Caco-2 (cell line): Measurements from ENCODE around the gene KLK11. TPM values are rescaled to one million over a fixed set of nuclear protein-coding genes. Genes with fewer than 3 reads are reported as not detected.

Experiments
- BruUV-seq: library from RNA; stranded (reverse); fragments of 400-500 nt; replicated peaks from 2 replicates; lab custom pipeline; 2021; lab: Mats Ljungman, UMichigan
- CTCF ChIA-PET: fragments of 300-600 bp; sonication (Branson Sonifier 250); formaldehyde crosslinking; loops from one replicate; lab custom pipeline; 2022; ENCODE audit warnings: antibody characterized with exemption; lab: Charles Lee
- POLR2A ChIA-PET: fragments of 300-600 bp; sonication (Branson Sonifier 250); formaldehyde crosslinking; loops from one replicate; lab custom pipeline; 2022; ENCODE audit warnings: antibody characterized with exemption; lab: Charles Lee
- DNase-seq, 2 experiments: peaks; one replicate each; pipeline versions ENCODE4 v3.0.0 to v3.0.0-alpha.2; 2020 to 2022
- H3K27me3 ChIP-seq: replicated peaks from 2 replicates; pipeline ENCODE4 v1.6.0; 2011; ENCODE audit warnings: low read length; ENCODE audit not compliant: control insufficient read depth, insufficient read depth
- H3K36me3 ChIP-seq: 2 replicates; pipeline ENCODE4 v1.5.1; 2011; ENCODE audit warnings: low read length; ENCODE audit not compliant: control insufficient read depth, insufficient read depth
- H3K4me1 ChIP-seq: fragments of 250-450 bp; sonication (Bioruptor Pico); 2 replicates; pipeline ENCODE4 v1.5.1; 2020; ENCODE audit warnings: mild to moderate bottlenecking
- H3K4me3 ChIP-seq: 2 replicates; pipeline ENCODE4 v1.5.1; 2011; ENCODE audit warnings: low read depth, mild to moderate bottlenecking, control low read depth, low read length
- H3K9me3 ChIP-seq: fragments of 250-450 bp; sonication (Bioruptor Pico); 2 replicates; pipeline ENCODE4 v1.5.1; 2020; ENCODE audit warnings: mild to moderate bottlenecking, moderate library complexity
- H3K27ac Mint-ChIP-seq: one replicate; pipeline ENCODE4 v1.8.0; 2022; ENCODE audit warnings: mixed read lengths; ENCODE audit not compliant: unreplicated experiment
- H3K27me3 Mint-ChIP-seq: one replicate; pipeline ENCODE4 v1.8.0; 2022; ENCODE audit warnings: mixed read lengths; ENCODE audit not compliant: insufficient read depth, unreplicated experiment
- H3K36me3 Mint-ChIP-seq: one replicate; pipeline ENCODE4 v1.8.0; 2022; ENCODE audit warnings: mild to moderate bottlenecking, mixed read lengths; ENCODE audit not compliant: insufficient read depth, unreplicated experiment
- H3K4me1 Mint-ChIP-seq: one replicate; pipeline ENCODE4 v1.8.0; 2022; ENCODE audit warnings: low read depth, mixed read lengths; ENCODE audit not compliant: unreplicated experiment
- H3K4me3 Mint-ChIP-seq: one replicate; pipeline ENCODE4 v1.8.0; 2022; ENCODE audit warnings: mild to moderate bottlenecking, moderate library complexity, mixed read lengths; ENCODE audit not compliant: unreplicated experiment
- H3K9me3 Mint-ChIP-seq: one replicate; pipeline ENCODE4 v1.8.0; 2022; ENCODE audit warnings: mixed read lengths; ENCODE audit not compliant: unreplicated experiment
- intact Hi-C: fragments of 100-400 bp; cut with micrococcal nuclease; formaldehyde crosslinking; loops from one replicate; pipeline ENCODE4 v1.10.0; 2022; ENCODE audit not compliant: unreplicated experiment
- total RNA-seq: library from RNA; stranded (reverse); gene quantifications from 2 replicates; pipeline ENCODE4 v1.2.3, GENCODE V29; 2022
- TF ChIP-seq, protein P1 (sequence below), 2 experiments: fragments of 200-600 bp in 1 of 2; IDR thresholded peaks; 1 replicate in 1 of 2; 2 replicates in 1 of 2; pipeline versions ENCODE4 v1.5.1 to v1.8.0; 2011 to 2022; ENCODE audit warnings: antibody characterized with exemption in 1 of 2, control low read depth in 1 of 2, inconsistent platforms in 1 of 2, low read depth in 1 of 2, low read length in 1 of 2, mild to moderate bottlenecking in 1 of 2, moderate library complexity in 1 of 2; ENCODE audit not compliant: insufficient read depth in 1 of 2, severe bottlenecking in 1 of 2, unreplicated experiment in 1 of 2

KLK11 gene
- total RNA-seq, 1 experiment from 2014 or later: not detected

- peaks cover 13% of the 10 kb centered on the region for H3K9me3 Mint-ChIP-seq
- CTCF ChIA-PET: no interaction called here
- no peaks in the 10 kb centered on the region for H3K27me3 ChIP-seq
- H3K9me3 ChIP-seq: peaks cover 11% of the 10 kb centered on the region
- peaks cover 6% of the 10 kb centered on the region for H3K27me3 Mint-ChIP-seq
- no peaks in the 10 kb centered on the region for H3K4me1 Mint-ChIP-seq
- no peak overlapping the region for H3K27ac Mint-ChIP-seq
- H3K4me3 ChIP-seq: no peak overlapping the region
- H3K4me3 Mint-ChIP-seq: no peak overlapping the region
- BruUV-seq: no TSS peak
- TF ChIP-seq, protein P1, sequence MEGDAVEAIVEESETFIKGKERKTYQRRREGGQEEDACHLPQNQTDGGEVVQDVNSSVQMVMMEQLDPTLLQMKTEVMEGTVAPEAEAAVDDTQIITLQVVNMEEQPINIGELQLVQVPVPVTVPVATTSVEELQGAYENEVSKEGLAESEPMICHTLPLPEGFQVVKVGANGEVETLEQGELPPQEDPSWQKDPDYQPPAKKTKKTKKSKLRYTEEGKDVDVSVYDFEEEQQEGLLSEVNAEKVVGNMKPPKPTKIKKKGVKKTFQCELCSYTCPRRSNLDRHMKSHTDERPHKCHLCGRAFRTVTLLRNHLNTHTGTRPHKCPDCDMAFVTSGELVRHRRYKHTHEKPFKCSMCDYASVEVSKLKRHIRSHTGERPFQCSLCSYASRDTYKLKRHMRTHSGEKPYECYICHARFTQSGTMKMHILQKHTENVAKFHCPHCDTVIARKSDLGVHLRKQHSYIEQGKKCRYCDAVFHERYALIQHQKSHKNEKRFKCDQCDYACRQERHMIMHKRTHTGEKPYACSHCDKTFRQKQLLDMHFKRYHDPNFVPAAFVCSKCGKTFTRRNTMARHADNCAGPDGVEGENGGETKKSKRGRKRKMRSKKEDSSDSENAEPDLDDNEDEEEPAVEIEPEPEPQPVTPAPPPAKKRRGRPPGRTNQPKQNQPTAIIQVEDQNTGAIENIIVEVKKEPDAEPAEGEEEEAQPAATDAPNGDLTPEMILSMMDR (IDR thresholded peaks at IDR 0.05; ENCODE audit: insufficient read depth in 1 of 2, low read depth in 1 of 2, low read length in 1 of 2, severe bottlenecking in 1 of 2, unreplicated experiment in 1 of 2): no peak
- POLR2A ChIA-PET: no interaction called here
- H3K4me1 ChIP-seq: no peaks in the 10 kb centered on the region
- no peaks in the 10 kb centered on the region for H3K36me3 ChIP-seq
- intact Hi-C loops: no loop called here
- H3K36me3 Mint-ChIP-seq: no peaks in the 10 kb centered on the region
- no peak for DNase-seq
Observed at GRCh38 chr19:51070334-51071094, 44.1 kb upstream of the KLK11 start.

GRCh38 chr19:51066393-51067186, 40.2 kb upstream of the KLK11 start:
- POLR2A ChIA-PET: no interaction called here
- no peaks in the 10 kb centered on the region for H3K9me3 ChIP-seq
- H3K36me3 Mint-ChIP-seq: no peaks in the 10 kb centered on the region
- H3K27ac Mint-ChIP-seq: no peak overlapping the region
- H3K4me3 ChIP-seq: no peak overlapping the region
- H3K4me1 Mint-ChIP-seq: no peaks in the 10 kb centered on the region
- intact Hi-C loops: no loop called here
- DNase-seq: no peak
- no peaks in the 10 kb centered on the region for H3K4me1 ChIP-seq
- H3K27me3 Mint-ChIP-seq: peaks cover 5% of the 10 kb centered on the region
- H3K9me3 Mint-ChIP-seq: peaks cover 3% of the 10 kb centered on the region
- TF ChIP-seq, protein P1 (IDR thresholded peaks at IDR 0.05; ENCODE audit: insufficient read depth in 1 of 2, low read depth in 1 of 2, low read length in 1 of 2, severe bottlenecking in 1 of 2, unreplicated experiment in 1 of 2): no peak
- H3K27me3 ChIP-seq: no peaks in the 10 kb centered on the region
- H3K36me3 ChIP-seq: no peaks in the 10 kb centered on the region
- CTCF ChIA-PET: no interaction called here
- BruUV-seq: no TSS peak
- H3K4me3 Mint-ChIP-seq: no peak overlapping the region

GRCh38 chr19:51065221-51065960, 39.0 kb upstream of the KLK11 start:
- Mint-ChIP-seq H3K27ac (no peak overlapping the region), H3K27me3 (peaks cover 14% of the 10 kb centered on the region), H3K4me3 (peak overlapping the region; percentile 54), H3K4me1 (no peaks in the 10 kb centered on the region), H3K36me3 (no peaks in the 10 kb centered on the region), H3K9me3 (peaks cover 13% of the 10 kb centered on the region)
- TF ChIP-seq, protein P1 (IDR thresholded peaks at IDR 0.05; ENCODE audit: insufficient read depth in 1 of 2, low read depth in 1 of 2, low read length in 1 of 2, severe bottlenecking in 1 of 2, unreplicated experiment in 1 of 2): no peak
- ChIA-PET POLR2A (no interaction called here), CTCF (no interaction called here)
- Histone ChIP-seq H3K27me3 (no peaks in the 10 kb centered on the region), H3K4me3 (0 out of 2 replicates have a peak overlapping the region, but pooled peaks have one; percentile 1), H3K4me1 (no peaks in the 10 kb centered on the region), H3K36me3 (no peaks in the 10 kb centered on the region), H3K9me3 (no peaks in the 10 kb centered on the region)
- intact Hi-C loops: no loop called here
- DNase-seq: no peak
- no TSS peak for BruUV-seq
